Stimulated activated CD8-positive, alpha-beta memory T cell treated with anti-CD3 and anti-CD28 coated beads, Interleukin-4, amount 100 ng/mL, for 48 hours (primary cell): ENCODE data around the gene ALPI.
"Not testable (repeated sequence)": the region's sequence is repeated elsewhere in the genome, so short reads cannot be mapped to it uniquely, and the experiment has no call there.

Experiments
- DNase-seq: peaks from one replicate; pipeline ENCODE4 v3.0.0-alpha.2; 2020

Gene ALPI

DNA sequence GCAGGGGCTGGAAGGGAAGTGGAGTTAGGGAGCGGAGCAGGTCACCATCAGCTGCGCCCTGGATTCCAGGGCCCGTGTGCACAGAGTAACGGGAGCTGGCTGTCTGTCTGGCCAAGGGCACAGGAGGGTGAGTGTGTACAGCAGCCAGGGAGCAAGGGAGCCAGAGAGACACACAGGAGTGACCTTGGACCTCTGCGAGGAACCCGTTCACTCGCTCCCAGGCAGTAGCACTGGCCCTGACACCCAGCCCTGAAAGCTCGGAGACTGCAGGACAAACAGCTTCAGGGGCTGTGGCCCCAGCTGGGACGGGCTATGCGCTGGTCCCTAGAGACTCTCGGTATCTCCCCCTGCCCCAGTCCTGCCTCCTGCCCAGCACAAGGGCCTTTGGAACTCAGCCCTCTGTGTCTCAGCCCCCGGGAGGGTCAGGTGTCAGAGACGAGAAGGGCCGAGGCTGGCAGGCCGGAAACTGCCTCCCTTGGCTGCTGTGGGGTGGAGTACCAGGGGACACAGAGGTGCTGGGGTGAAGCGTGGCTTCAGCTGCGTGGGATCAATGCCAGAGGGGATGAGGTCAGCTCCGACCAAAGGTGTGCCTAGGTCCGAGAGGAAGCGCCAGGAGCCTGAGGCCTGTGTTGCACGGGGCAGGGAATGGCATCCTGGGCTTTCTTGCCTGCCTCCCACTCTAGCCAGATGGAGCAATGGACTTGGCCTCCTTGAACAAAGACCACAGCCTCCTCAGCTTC is 12.1 kb upstream of the ALPI start:
- not testable (repeated sequence) for DNase-seq

DNA sequence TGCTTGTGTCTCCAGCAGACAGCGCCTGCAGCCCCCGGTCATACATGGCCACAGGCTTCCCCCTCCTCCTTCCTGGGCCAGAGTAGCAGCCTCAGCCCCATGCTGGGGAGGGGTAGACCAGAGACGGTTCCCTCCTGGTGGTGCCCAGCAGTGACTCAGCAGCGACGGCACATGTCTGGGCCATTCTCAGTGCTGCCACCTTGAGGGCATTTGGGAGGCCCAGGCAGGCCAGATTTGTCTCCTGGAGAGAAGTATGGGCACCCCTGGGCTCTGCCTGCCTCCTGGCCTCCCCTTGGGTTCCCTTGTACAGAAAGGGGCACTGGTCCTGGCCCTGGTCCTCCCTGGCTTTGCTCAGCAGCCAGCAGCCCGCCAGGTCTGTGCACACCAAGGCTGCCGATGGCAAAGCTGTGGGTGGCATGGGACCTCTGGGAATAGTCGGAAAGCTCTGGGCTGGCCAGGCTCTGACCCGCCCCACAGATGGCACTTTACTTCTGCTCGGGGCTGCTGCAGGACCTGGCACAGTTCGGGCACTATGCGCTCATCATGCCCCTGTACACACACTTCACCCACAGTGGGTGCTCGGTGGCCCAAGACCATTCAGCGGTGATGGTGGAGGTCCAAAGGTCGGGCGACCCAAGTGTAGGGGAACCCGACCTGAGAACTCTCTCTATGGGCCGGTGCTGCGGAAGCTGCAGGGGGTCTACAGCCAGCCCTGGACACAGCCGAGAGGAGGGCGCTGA is 11.4 kb upstream of the ALPI start:
- peak; percentile 84 for DNase-seq

DNA sequence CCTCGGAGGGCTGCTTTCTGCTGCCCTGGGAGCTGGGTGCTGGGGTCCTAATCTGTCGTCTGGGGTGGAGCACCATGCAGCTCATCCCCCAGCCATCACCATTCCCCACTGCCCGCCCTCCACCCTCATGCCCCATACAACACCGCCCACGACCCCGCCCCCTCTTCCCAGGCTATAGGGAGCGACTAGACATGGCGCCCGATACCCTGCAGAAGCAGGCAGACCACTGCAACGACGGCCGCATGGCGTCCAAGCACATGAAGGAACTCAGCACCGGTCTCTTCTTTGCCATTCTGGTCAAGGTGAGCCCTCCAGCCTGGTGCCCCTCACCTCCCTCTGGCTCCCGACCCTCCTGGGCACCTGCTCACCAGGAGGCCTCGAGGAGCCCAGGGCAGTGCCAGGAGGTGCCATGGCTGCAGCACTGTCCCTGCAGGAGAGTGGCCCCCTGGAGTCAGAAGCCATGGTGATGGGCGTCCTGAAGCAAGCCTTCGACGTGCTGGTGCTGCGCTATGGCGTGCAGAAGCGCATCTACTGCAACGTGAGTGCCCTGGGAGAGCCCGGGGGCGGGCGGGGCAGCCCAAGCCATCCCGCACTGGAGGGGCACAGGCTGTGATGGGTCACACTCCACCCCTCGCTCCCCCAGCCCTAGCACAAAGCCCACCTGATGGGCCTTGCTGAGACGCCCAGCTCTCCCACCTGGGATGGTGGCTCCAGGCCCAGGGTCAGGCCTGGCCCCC is 10.6 kb upstream of the ALPI start:
- DNase-seq: not testable (repeated sequence)

DNA sequence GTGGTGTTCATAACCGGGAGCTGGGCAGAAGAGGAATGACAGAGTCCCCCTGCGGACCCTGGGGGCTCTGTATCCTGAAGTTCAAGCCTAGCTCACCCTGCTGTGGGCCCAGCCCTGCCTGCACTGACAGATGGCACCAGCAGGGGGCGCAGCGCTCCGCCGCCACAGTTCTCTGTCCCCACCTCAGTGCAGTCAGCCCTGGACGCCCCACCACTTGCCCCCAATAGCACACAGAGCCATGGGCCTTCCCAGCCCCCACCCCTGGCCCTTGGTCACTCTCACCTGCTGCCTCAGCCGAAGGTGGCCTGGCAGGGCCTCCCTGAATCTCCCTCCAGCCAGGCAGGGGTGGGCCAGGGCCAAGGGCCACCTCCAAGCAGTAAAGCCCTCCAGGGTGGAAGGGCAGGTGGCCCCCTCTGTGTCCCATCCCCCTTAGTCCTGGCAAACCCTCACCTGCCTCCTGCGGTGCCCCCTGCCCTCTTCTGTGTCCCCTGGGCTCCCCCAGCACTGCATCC is 9.6 kb upstream of the ALPI start:
- DNase-seq: not testable (repeated sequence)

DNA sequence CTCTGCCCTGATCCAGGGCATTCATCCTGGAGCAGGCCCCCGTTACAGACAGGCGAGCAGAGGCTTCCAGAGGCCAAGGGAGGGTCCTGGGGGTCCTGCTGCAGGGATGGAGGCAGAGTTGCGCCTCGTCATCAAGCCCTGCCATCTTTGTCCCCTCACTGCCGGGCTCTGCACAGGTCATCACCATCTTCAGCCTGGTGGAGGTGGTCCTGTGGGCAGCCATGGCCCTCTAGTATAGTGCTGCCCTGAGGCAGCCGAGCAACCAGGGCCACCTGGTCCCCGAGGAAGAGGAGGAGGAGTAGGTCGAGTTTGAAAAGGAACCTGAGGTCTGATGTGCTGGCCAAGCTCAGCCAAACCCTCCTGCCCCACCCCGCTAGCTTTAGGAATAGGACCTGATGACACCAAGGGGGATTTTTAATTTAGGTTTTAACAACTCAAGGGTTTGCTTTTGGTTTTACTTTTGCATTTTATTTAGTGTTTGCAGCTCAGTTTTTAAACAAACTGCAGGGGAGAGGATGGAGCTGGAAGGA is 8.8 kb upstream of the ALPI start:
- no peak for DNase-seq

DNA sequence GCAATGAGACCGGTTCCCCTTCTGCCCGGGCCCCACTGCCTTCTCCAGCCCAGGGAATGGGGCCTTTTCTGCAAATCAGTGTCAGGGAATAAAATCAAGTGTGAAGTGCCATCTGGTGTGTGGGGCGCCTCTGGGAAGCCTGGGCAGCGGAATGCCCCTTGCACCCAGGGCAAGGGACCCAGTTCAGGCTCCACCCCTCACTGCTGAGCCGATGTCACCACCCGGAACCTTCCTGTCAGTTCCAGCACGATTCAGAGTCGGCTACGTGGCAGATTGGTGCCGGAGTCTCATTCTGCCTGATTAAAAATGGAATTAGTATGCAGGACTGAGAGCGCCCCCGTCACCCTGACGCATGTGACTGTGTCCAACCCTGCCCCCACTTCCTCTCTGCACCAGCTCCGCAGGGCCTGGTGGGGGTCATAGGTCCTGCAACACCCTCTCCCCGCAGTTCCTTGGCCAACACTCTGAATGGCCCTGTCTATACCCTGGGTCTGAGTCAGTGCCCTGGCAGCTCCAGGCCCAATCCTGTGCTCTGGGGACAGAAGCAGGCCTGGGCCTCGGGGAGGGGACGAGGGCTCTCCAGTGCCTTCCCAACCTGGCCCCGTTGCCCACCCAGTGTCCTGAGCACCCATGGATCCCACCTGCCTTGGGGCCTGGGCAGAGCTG is 8.2 kb upstream of the ALPI start:
- DNase-seq: no peak

DNA sequence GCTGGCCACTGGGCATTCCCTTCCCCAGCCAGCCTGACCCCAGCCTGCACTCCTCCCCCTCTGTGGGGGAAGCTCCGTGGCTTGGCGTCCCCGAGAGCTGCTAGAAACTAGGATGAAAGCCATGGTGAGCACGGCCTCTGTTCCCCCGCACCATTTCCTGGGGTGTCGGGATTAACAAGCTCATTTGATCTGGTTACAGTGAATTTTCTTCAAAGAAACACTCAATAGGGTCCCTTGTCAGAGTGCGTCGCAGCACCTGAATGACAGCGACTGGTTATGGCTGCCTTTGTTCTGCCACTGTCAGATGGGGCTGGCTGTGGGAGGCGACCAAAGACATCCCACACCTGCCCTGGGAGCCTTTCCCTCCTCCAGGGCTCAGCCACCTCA is 7.7 kb upstream of the ALPI start:
- no peak for DNase-seq

DNA sequence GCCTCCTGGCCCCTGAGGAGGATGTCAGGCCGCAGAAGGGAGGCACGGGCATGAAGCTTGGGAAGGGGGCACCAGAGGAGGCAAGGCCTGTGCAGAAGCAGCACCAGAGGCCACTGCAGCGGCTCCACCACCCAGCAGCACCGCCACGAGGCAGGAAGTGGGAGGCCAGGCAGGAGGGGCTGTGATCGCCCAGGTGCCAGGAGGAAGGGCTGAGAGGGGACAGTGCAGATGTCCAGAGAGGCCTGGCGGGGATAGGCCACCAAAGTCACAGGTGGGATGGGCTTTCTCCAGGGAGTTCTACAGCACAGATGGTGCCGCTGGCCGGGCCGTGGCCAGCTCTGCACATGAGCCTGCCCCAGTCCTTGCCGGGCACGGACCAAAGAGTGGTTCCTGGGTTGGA is 6.0 kb upstream of the ALPI start:
- no peak for DNase-seq

DNA sequence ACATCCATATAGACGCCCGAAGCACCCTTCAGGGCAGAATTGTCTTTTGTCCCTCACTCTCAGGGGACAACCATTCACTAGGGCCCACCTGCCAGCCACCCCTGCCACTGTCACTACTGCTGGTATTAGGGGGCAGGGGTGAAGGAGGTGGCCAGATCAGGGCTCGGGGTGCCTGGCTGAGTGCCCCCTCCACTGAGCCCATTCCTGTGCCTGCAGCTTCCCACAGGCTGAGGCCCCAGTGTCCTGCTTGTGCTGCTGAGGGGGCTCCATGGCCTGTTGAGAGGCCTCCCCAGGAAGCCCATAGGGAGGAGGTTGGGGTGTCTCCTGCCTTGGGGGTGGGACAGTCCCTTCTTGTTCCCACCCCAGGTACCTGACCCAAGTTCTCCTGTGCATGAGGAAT is 4.3 kb upstream of the ALPI start:
- not testable (repeated sequence) for DNase-seq

DNA sequence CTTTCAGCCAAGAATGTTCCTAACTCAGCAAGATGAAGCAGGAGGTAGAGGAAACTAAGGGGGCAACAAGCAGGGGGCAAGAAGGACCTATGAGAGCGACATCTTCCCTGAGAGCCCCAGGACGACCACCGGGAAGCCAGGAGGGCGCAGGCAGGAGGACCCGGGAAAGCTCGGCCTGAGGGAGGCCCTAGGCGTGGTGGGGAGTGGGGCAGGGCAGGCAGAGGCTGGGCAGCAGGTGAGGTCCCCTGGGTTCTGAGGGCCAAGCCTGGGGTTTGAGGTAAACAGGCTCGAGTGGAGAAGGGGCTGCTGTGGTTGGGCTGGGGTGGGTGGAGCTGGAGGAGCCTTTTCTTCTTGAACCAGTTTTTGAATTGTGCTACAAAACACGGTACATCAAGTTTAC is 1.3 kb upstream of the ALPI start:
- DNase-seq: no peak

DNA sequence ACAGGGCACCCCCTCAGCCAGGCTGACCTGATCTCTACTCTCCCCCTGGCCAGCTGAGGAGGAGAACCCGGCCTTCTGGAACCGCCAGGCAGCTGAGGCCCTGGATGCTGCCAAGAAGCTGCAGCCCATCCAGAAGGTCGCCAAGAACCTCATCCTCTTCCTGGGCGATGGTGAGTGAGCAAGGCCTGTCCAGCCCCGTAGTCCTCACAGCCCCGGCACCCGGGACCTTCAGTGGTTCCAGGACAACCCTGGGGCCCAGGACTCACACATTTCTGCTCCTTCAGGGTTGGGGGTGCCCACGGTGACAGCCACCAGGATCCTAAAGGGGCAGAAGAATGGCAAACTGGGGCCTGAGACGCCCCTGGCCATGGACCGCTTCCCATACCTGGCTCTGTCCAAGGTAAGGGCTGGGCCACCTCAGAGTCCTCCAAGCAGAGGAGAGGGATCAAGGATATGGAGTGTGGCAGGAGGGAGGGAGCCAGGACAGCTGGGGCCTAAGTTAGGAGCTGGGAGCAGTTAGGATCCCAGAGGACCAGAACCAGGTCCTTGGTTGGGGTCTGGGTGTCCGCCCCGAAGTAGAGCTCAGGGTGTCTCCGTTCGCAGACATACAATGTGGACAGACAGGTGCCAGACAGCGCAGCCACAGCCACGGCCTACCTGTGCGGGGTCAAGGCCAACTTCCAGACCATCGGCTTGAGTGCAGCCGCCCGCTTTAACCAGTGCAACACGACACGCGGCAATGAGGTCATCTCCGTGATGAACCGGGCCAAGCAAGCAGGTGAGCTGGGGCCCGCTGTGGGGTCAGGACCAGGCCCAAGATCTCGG is 555 bp downstream of the ALPI start:
- DNase-seq: no peak

DNA sequence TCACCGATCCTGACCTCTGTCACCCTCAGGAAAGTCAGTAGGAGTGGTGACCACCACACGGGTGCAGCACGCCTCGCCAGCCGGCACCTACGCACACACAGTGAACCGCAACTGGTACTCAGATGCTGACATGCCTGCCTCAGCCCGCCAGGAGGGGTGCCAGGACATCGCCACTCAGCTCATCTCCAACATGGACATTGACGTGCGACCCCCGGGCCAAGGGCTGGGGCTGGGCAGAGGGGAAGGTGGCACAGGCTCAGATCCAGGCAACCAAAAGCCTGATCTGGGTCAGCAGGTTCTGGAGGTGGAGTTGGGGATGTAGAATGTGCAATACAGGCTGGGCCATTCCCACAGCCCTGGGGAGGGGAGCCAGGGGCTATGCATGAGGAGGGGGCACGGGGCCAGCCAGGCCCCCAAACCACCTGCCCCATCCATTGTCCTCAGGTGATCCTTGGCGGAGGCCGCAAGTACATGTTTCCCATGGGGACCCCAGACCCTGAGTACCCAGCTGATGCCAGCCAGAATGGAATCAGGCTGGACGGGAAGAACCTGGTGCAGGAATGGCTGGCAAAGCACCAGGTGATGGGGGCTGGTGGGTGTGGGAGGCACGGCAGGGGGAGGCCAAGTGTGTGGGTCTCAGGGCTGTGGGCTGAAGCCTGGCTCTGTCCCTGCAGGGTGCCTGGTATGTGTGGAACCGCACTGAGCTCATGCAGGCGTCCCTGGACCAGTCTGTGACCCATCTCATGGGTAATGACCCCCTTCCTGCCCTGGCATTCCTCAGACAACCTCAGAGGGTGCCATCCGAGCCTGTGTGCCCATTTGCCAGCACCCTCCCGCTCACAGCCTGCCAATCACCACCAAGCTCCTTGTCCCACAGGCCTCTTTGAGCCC is 1.4 kb downstream of the ALPI start:
- DNase-seq: no peak

DNA sequence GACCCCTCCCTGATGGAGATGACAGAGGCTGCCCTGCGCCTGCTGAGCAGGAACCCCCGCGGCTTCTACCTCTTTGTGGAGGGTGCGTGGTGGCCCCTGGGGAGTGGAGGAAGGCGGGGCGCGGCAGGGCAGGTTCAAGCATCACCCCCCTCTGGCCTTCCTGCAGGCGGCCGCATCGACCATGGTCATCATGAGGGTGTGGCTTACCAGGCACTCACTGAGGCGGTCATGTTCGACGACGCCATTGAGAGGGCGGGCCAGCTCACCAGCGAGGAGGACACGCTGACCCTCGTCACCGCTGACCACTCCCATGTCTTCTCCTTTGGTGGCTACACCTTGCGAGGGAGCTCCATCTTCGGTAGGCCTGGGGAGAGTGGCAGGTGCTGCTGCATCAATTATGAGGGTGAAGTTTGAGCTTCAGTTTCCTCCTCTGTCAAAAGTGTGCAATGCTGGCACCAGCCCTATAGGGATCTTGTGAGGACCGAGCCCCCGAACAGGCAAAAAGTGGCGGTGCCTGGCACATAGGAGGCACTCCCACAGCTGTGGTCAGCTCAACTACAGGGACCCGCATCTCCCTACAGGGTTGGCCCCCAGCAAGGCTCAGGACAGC is 2.2 kb downstream of the ALPI start:
- DNase-seq: no peak

DNA sequence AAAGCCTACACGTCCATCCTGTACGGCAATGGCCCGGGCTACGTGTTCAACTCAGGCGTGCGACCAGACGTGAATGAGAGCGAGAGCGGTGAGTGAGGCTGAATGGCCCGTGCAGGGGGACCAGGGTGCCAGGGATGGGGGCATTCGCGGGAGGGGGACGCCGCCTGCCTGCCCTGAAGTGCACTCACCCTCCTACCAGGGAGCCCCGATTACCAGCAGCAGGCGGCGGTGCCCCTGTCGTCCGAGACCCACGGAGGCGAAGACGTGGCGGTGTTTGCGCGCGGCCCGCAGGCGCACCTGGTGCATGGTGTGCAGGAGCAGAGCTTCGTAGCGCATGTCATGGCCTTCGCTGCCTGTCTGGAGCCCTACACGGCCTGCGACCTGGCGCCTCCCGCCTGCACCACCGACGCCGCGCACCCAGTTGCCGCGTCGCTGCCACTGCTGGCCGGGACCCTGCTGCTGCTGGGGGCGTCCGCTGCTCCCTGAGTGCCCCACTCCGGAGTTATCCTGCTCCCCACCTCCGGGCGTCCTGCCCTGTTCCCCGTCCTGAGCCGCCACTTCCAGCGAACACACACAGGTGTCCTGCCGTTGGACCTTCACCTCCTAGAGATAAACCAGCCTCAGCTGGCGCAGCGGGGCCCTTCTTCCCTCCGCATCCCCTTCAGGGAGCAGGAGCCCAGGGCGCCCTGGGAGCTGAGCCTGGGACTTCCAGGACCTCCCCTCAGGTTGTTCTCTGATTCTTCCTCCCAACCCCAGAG is 2.9 kb downstream of the ALPI start:
- no peak for DNase-seq

DNA sequence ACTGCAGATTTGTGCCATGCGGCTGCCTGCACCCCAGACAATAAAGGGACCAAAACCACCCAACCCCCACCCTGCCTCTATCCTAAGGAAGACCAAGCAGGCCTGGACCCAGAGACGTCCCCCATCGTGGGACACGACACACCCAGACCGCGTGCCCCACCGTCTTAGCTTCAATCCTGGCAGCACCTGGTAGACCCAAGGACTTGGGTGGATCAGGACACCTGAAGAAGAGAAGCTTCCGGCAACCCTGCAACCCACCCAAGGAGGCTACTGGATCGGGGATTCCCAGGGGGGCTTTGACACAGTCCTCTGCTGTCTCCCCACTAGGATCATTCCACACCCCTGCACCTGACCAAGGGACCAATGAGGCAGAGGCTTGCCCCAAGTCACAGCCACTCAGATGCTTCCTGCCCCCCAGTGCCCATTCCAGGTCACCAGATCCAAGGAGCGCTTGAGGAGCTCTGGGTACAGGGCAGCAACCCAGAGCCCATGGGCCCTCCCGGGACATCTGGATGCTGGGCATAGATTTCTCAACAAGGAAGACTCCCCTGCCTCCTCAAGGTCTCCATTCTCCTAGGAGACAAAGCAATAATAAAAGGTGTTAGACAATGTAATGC is 3.6 kb downstream of the ALPI start:
- no peak for DNase-seq

DNA sequence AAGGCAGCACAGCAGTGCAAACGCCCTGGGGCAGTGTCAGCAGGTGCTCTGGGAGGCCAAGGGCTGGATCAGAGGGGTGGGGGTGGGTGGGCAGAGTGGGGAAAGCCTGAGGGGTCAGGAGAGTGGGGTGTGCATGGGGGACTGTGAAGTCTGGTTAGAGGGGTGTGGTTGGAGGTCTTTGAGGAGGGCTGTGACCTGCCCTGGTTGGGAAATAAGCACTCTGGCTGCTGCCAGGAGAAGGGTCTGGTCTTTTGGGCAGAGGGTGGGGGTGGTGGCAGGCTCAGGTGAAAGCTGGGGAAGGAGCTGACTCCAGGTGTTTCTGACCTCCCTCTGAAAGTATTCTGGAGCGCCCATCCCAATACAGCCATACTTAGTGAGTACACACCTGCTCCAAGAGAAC is 4.2 kb downstream of the ALPI start:
- no peak for DNase-seq

DNA sequence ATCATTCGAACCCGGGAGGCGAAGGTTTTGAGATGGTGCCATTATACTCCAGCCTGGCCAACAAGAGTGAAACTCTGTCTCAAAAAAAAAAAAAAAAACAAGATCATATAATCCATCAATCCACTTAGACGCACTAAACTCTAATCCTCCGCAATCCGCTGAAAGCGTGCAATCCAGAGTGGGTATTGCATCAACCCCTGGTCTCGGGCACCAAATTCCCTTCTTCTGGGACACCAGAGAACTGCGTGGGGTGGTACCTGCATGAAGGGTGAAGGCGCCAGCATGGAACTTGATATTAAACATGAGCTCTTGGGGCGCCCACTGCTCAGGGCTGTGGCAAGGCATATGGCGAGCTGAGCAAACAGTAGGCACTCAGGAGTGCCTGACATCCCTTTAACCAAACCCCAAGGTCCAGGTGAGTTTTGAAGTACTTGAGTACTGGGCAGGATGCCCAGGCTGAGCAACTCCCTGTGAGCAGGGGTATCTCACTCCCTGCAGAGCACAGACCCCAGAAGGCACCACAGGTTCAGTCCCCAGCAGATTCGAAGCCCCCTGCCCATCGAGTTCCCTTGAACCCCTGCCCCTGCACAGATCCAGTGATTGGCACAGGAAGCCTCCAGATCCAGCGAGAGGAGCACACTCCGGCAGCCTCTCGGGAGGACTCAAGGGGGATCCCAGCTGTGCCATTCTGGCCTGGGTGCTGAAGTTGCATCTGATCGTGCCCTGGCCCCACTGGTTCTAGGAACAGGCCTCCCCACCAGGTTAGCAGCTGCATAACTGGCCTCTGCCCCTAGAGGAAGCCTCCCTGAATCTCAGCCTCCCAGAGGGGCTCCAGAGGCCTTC is 8.0 kb downstream of the ALPI start:
- DNase-seq: peak; percentile 20

DNA sequence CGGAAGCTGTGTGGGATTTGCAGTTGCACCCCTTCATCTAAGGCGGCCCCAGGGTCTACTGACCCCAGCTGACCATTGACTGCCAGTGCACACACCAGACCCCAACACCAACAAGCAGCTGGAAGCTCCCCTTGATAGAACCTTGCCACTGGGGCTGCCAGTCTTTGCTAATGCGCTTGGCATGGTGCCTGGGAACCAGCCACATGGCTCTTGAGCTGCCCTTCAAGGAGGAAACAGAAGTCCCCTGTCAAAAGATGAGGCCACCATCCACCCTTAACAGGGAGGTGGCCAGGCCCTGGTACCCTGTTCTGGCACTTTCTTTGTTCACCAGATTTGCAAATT is 8.6 kb downstream of the ALPI start:
- peak; percentile 13 for DNase-seq
